Stimulated activated CD8-positive, alpha-beta memory T cell treated with anti-CD3 and anti-CD28 coated beads, Interleukin-15, amount 100 ng/mL, for 24 hours (primary cell): Measurements from ENCODE around the gene EXTL1.
"Not testable (repeated sequence)": the region's sequence is repeated elsewhere in the genome, so short reads cannot be mapped to it uniquely, and the experiment has no call there.

Source experiments
- DNase-seq: peaks from one replicate; pipeline ENCODE4 v3.0.0-alpha.2; 2020; ENCODE audit warnings: low read depth

The EXTL1 gene, protein sequence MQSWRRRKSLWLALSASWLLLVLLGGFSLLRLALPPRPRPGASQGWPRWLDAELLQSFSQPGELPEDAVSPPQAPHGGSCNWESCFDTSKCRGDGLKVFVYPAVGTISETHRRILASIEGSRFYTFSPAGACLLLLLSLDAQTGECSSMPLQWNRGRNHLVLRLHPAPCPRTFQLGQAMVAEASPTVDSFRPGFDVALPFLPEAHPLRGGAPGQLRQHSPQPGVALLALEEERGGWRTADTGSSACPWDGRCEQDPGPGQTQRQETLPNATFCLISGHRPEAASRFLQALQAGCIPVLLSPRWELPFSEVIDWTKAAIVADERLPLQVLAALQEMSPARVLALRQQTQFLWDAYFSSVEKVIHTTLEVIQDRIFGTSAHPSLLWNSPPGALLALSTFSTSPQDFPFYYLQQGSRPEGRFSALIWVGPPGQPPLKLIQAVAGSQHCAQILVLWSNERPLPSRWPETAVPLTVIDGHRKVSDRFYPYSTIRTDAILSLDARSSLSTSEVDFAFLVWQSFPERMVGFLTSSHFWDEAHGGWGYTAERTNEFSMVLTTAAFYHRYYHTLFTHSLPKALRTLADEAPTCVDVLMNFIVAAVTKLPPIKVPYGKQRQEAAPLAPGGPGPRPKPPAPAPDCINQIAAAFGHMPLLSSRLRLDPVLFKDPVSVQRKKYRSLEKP

DNA sequence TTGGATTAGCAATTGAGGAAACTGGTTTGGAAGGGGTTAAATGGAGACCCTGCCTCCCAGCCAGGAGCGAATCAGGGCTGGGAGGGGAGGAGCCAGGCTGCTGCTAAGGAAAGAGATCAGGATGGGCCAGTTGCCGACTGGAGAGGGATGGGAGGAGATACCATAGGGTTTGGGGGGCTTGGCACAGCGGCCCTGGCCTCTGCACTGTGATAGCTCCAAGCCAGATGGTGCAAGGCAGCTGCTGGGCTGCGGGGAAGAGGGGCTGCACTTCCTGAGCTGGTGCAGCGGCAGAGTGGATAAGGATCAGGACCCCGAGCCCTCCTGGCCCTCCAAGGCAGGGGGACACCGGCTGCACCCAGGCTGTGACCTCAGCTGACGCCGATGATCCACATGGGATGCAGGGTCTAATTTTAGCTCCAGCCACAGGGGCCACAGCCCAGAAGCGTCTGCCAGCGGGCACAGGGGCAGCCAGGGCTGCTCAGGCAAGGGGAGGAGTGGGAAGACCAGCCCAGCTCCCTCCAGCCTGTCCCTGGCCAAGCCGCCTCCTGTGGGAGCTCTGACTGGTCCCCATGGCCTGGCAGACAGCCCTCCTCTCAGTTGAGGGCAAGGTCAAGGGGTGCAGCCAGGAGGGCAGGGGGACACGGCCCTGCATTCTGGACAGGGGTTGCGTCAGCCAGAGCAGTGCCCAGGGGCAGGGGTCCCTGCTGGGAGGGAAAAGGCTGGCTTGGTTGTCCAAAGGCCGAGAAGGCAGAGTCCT lies at the start of gene EXTL1:
Gene EXTL1, plus strand, starts transcription at position 129 of the 757 bp plus-strand sequence. CDS start 872 bp downstream, outside the sequence.
- DNase-seq = no peak

DNA sequence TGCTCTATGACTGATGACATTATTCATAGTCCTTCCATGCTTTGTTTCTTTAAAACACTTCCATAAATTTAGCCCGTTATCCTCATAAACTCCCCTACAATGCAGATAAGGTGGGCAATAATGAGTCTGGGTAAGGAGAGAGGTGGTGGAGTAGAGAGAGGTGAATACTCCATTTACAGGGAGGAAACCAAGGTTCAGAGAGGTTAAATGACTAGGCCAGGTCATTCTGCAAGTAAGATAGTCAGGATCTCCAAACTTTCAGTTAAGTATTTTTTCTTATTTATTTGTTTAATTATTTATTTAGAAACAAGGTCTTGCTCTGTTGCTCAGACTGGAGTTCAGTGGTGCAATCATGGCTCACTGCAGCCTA lies 49.8 kb upstream of the EXTL1 start:
- DNase-seq = no peak

DNA sequence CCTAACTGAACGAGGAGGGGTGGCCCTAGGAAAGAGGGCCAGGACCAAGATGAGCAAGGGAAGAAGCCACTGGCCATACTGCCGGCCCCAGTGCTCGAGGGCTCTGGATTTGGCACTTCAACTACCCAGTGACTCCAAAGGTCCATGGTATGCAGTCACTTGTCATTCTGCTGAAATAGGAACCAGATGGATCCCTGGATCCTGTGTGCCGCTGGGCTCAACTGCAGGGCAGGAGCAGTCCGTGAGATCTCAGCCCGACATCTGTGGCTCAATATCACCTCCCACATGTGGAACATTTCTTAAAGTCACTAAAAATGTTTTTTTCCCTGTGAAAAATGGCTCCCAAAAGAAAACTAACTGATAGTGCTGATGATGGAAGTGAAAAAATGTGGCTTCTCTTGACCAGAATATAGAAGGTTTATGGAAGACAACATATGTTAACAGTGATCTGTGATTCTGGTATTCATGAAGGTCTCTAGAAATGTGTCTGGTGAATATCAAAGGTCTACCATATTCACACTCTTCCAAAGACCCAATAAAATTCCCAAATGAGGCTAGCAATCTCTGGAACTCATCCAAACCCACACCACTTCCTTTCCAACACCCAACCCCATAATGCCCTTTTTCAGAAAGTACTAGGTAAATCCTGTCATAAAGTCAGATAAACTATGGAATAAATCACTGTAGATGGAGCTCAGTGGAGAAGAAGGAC lies 47.8 kb upstream of the EXTL1 start:
- no peak for DNase-seq

DNA sequence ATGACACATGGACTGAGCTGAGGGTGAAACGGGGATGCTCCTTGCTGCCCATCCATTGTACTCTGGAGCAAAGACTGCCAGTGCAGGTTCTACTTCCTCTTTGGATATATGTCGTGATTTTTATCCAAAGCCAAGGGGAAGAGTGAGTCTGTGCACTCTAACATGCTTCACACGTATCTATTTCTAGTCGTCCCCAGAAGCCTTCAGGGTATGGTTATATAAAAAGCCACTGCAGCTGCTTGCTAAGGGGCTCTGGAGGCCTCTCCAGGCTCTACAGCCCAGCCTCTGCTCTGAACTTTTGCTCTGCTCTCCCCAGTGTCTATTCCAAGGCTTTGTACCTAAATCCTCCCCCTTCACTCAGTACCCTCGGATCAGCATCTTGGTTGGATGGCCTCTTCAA lies 43.8 kb upstream of the EXTL1 start:
- DNase-seq = no peak

DNA sequence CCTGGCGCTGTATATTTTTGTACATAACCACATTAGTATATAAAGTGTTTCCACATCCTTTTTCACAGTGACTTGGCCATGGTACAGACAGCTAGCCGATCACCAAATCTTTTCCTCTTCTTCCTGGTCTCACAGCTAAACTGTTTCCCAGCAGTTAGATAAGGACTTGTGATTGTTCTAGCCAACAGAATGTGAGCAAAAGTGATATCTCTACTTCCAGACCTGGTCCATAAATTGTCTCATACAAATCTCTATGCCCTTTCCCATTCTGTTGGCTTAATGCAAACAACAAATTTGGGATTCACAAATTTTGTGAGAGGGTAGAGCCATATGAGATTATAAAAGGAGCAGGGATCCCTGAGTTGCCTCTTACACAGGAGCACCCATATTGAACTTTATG lies 43.2 kb upstream of the EXTL1 start:
- no peak for DNase-seq

DNA sequence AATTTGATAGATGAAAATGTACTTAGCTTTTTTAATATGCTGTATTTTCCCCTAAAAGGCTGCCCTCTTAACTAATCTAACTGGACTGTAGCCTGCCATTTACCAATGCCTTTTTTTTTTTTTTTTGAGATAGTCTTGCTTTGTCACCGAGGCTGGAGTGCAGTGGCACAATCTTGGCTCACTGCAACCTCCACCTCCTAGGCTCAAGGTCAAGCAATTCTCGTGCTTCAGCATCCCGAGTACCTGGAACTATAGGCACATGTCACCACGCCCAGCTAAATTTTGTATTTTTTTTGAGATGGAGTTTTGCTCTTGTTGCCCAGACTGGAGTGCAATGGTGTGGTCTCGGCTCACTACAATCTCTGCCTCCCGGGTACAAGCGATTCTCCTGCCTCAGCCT lies 42.4 kb upstream of the EXTL1 start:
- DNase-seq = no peak

DNA sequence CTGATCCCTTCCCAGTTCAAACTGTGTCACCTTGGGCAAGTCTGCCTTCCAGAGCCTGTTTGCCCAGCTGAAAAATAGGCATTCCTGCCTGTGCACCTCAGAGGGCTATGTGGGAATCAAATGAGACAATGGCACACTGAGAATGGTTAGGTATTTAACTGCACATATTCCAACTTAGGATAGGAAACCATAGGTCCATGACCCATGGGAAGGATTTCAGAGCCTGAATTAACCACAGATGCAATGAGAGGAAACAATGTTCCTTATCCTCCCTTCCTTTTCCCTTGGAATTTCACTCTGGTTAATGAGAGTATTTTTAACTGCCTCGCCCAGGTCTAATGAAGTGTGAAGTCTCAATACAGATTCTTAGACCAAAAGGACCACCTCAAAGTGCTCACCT lies 36.4 kb upstream of the EXTL1 start:
- no peak for DNase-seq

DNA sequence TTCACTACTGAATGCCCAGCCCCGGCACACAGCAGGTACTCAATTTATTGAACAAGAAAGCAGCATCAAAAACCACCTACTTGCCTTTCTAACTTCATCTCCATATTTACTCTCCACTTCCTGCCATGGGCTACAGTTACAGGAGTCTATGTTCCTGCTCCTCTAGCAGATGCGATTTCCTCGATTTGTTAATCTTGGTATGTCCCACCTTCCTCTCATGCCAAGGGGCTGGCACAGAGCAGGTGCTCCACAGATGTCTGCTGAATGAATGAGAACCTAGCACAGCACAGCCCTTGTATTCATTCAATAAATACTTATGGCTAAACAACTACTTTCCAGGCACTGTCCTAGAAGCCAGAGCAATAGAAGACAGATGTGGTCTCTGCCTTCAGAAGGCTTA lies 35.9 kb upstream of the EXTL1 start:
- DNase-seq = no peak

DNA sequence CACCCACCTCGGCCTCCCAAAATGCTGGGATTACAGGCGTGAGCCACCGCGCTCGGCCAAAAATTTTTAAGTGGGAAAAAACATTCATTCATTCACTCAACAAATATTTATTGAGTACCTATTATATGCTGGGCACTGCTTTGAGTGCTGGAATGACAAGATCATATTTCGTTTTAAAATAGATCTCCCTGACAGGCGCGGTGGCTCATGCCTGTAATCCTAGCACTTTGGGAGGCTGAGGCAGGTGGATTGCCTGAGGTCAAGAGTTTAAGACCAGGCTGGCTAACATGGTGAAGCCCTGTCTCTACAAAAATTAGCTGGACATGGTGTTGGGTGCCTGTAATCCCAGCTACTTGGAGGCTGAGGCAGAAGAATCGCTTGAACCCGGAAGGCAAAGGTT lies 34.8 kb upstream of the EXTL1 start:
- not testable (repeated sequence) for DNase-seq

DNA sequence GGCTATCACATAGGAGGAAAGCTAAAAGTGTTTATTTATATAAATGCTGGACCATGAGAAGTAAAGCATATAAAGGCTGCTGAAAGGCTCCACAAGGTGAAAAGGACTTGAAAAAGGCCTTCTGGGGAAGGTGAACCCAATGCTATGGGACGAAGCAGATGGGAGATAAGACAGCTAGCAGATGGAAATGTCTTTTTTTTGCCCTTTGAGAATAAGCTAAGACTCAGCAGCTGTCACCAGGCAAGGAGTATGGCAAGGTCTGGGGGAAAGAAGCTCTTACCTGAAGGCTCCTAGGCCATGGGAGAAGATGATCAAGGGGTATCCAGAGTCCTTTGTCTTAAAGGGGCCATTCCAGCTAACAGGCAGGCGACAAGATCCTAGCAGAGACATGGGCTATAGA lies 33.6 kb upstream of the EXTL1 start:
- DNase-seq = no peak

DNA sequence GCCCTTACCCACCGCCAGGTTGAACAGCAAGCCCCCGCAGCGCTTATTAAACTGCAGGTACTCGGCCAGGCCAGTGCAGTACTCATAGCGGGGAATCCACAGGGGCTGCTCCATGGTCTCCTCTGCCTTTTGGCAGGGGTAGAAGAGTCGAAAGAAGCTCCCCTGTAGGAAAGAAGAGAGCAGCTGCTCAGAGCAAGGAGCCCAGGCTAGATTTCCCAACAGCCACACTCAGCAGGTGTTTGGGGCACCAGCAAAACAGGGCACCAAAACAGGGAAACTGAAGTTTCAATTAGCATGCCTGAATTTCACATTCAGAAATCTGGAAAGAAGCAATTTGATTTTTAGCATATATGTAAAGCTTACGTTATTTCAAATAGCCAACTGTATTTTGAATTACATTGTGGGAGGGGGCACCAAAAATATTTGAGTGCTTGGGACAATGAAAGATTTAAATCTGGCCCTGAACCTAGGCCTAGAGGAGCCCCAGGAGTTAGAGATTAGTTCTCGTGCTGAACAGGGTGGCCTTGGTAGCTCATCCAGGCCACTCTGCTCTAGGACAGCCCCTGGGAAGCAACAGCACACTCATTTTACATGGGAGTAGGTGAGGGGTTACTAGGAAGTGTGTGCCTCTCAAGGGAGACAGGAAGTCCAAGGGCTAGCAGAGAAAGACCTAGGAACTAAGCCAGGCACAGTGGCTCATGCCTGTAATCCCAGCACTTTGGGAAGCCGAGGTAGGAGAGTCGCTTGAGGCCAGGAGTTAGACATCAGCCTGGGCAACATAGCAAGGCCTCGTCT lies 31.9 kb upstream of the EXTL1 start:
- DNase-seq = no peak

DNA sequence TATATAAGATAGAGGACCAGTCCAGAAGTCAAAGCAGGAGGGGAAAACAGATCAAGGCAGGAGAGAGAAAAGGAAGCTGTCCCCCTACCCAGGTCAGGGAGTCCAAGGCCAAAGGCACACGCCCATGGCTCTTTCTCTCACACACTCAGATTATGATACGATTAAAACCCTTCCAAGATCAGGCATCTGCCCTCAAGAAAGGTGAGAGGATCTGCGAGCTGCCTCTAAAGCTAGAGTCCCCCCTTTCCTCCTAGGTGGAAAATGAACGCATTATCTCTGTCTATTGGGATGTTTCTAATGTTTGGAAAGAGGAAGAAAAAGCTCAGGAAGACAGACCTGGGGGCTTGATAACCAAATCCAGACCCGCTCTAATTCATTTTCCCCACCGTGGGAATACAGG lies 31.3 kb upstream of the EXTL1 start:
- DNase-seq = no peak

DNA sequence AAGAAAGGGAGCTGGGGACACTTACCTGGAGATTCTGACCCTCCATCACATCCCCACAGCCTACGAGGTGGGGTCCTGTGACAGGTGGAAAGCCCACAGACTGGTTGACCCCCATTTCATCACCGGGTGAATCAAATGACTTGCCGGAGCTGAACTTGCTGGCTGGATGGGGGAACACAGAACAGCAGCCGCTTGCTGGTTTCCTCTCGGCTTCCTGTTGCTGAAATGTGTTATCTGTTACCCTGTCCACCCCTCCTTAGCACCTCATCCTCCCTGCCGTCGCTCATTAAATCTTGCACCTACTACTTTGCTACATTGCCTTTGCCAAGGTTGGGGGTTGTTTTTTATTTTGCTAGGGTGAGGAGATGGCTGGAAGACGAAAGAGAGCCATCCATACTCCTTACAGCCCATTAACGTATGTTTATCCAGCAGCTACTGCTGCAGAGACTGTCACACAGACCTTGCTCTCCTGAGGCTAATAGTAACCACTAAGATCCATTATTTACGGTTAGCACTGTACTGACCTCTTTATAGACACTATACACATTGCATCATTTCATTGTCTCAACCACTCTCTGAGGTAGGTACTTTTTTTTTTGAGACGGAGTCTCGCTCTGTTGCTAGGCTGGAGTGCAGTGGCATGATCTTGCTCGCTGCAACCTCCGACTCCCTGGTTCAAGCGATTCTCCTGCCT lies 30.7 kb upstream of the EXTL1 start:
- no peak for DNase-seq

DNA sequence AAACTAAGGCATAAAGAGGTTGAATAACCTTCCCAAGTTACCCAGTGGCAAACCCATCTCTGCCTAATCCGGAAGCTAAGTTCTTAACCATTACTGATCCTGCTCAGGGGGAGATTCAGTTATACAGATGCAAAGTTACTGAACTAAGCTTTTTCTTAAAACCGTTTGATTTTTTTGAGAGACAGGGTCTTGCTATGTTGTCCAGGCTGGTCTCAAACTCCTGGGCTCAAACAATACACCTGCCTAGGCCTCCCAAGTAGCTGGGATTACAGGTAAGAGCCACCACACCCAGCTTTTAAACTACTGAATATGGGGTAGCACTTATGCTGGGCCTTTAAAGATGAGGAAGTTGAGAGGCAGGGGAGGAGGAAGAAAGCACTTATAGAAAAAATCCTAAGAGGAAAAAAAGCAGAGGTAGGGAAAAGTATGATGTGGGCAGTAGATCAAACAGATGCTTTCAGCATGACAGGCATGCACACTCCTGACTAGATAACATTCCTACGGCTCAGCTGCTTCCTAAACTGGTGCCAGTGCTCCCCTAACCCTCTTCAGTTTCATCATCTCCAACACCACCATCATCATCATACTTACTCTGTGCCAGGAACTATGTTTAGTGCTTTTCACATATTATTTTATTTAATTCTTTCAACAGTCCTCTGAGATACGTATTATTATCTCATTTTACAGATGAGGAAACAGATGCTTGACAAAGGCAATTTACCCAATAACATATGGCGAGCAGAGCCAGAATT lies 29.5 kb upstream of the EXTL1 start:
- DNase-seq = no peak

DNA sequence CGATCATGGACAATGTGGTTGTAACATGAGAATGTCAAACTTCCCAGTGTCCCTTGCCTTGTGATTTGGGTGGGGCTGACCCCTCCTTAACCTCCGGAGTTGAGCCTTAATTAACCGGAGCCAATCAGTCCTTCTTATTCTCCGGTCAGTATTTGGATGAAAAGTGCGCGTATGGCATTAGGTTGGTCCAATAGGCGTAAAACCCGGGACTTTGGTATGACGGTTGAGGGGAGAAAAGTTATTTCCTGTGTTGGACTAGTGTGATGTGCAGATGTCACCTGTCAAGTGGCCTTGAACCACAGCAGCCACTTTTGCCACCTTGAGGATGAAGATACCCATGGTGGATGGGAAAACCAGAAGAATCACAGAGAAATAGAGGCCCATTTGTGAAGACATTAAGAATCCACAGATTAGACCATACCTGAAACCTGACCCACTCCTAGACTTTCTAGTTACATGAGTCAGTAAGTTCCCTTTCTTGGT lies 28.8 kb upstream of the EXTL1 start:
- DNase-seq = no peak

DNA sequence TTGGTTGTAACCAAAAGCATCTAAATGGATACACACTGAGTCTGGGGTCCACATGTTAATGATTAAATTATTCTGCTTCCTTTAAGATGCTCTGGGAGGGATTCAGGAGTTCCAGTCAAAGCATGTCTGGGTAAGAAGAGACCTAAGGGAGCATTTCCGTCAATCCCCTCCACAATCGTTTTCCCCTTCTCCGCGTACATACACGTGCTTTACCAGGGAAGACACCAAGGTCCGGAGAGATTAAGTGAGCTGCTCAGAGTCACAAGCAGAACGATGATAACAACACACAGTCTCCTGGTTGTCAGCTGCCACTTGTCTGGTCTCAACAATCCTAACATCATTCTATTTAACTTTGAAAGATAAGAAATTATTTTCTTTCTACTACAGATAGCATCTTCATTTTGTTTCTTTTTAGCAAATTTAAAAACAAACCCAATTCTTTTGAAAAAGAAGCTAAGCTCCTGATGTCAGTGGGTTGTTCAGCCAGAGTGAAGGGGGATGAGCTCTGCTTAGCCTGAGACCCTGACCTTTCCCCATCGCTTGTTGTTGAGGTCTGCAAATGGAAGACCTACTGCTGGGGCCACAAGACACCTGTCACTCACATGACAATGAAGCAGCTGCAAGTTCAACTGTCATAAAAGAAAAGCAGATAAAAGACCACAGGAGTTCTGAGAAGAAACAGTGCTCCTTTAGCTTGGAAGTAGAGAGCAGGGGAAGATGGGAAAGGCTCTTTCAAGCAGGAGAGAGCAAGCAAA lies 28.2 kb upstream of the EXTL1 start:
- DNase-seq = no peak

DNA sequence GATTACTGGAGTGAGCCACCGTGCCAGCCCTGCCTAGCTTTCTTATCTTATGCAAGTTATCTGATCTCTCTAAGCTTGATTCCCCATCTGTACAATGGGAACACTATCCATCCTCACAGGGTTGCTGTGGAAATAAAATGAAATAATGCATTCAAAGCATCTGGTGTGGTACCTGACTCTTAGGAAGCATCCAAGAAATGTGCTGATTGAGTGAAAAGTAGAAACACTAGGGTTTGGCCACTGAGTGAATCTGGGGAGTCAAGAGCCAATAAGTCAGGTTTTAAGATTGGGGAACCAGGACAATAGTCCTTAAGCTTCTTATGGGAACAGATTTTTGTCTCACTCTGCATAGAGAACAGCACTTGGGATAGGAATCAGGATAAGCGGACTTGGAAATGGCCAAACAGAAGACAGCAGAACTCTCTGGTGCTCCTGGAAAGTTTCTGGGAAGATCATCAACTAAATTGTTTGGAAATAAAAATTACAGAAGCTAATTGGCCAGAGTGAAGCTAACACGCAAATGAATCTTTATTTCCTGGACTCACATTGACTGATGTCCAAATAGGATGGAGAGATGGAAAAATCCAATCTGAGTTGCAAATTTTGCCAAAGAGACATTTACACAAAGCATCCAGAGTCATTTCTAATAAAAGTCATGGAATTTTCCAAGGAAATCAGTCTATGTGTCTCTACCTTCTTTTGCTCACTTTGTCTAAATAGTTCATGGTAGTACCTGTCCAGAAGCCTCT lies 27.0 kb upstream of the EXTL1 start:
- no peak for DNase-seq
